ENCODE data around the gene OSBPL8.
A peak's percentile ranks its signal among the peaks of the same experiment; 100 is the strongest.

OSBPL8 gene

DNA sequence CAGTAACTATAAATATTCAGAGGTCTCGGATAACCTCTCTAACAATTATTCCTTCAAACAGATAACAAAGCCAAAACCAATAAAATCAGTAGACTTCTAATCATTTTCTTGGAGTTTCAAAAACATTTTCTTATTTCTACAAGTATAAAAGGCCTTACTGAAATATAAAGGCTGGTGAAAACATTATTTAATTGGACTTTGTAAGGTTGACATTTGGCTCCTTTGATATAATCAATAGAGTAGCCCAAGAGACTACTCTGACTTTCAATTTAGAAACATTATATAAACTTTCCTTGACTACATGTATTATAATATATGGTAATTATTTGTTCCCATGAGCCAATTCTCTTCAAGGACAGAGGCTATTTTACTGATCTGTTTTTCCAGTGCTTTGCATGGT, 68.3 kb downstream of the OSBPL8 start:
- no peak for TF ChIP-seq GATA1 (IDR thresholded peaks at IDR 0.05; ENCODE audit: low read depth, low read length)
- no peak for TF ChIP-seq POLR2A (IDR thresholded peaks at IDR 0.05; ENCODE audit: low read length)

DNA sequence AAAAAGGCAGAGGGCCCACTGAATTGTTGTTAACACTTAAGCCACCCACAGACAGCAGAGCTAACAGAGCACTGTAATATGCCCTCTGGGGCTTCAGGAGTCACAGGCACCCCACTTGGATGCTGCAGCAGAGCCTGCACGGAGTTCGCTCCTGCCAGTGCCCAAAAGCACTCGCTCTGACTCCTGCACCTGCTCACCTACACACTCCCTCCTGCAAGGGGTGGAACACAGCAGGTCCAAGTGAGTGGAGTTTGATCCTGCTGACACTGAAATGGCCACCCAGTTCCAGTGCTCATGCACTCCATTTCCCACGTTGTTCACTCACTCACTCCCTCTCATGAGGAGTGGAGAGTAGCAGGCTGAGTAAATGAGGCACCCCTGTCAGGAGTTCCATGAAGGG, 68.8 kb downstream of the OSBPL8 start:
- TF ChIP-seq GATA1 (IDR thresholded peaks at IDR 0.05; ENCODE audit: low read depth, low read length) (no peak), POLR2A (IDR thresholded peaks at IDR 0.05; ENCODE audit: low read length) (no peak)
- no peak for DNase-seq

More for the DNA sequence above, 68.3 kb downstream of the OSBPL8 start:
- no peak for DNase-seq

DNA sequence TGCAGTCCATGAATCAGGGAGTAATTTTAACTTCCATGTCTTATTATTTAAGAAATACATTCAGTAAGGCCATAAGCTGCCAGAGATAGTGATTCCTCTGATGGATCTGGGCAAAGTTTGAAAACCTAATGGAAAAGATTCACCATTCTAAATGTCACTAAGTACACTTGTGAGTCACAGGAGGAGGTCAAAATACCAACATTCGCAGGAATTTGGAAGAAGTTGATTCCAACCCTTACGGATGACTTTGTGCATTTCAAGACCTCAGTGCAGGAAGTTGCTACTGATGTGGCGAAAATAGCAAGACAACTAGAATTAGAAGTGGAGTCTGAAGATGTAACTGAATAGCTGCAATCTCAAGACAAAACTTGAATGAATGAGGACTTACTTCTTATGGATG, 69.8 kb downstream of the OSBPL8 start:
- TF ChIP-seq POLR2A (IDR thresholded peaks at IDR 0.05; ENCODE audit: low read length) (no peak), GATA1 (IDR thresholded peaks at IDR 0.05; ENCODE audit: low read depth, low read length) (no peak)
- DNase-seq: no peak

DNA sequence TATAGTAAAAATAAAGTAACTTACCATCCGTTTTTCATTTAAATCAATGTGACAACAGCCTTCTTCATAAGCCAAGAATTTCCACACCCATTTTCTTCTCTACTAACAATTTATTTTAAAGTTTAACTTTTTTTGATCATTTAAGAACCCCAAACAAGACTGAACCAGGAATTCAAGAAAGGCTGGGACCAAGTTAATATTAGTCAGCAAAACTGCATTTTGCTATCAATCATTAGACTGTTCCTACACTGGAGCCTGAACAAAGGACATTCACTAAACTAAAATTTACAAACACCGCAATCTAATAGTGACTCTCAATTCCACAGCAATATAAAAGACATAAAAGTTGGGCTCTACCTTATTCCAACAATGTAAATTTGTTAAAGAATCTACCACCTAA, 73.6 kb downstream of the OSBPL8 start:
- no peak for TF ChIP-seq POLR2A (IDR thresholded peaks at IDR 0.05; ENCODE audit: low read length)
- TF ChIP-seq GATA1 (IDR thresholded peaks at IDR 0.05; ENCODE audit: low read depth, low read length): no peak
- no peak for DNase-seq

DNA sequence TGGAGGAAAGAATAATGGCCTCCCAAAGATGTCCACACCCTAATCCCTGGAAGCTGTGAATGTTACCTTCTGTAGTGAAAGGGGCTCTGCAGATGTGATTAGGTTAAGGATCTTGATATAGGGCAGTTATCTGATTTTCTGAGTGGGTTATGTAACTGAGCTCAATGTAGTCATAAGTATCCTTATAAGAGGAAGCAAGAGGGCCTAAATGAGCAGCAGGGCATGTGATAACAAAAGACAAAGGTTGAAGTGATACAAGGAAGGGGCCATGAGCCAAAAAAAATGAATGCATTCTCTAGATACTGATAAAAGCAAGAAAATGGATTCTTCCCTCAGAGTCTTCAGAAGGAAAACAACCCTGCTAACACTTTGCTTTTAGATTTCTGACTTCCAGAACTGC, 78.8 kb downstream of the OSBPL8 start:
- peak; percentile 38 to 84 for DNase-seq
- TF ChIP-seq POLR2A (IDR thresholded peaks at IDR 0.05; ENCODE audit: low read length) (no peak), GATA1 (IDR thresholded peaks at IDR 0.05; ENCODE audit: low read depth, low read length) (no peak)

DNA sequence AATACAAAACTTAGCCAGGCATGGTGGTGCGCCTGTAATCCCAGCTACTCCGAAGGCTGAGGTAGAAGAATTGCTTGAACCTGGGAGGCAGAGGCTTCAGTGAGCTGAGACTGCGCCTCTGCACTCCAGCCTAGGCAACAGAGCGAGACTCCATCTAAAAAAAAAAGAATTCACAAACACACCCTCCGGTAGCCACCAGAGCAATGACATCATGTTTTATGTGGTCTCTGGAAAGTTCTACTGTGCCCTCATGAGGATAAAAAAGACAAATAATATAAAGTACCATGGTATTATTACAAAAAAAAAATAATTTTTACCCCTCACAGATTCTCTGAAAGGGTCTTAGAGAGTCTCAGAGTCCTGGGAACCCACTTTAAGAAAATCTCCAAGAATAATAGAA, 81.5 kb downstream of the OSBPL8 start:
- TF ChIP-seq GATA1 (IDR thresholded peaks at IDR 0.05; ENCODE audit: low read depth, low read length) (no peak), POLR2A (IDR thresholded peaks at IDR 0.05; ENCODE audit: low read length) (no peak)
- no peak for DNase-seq

DNA sequence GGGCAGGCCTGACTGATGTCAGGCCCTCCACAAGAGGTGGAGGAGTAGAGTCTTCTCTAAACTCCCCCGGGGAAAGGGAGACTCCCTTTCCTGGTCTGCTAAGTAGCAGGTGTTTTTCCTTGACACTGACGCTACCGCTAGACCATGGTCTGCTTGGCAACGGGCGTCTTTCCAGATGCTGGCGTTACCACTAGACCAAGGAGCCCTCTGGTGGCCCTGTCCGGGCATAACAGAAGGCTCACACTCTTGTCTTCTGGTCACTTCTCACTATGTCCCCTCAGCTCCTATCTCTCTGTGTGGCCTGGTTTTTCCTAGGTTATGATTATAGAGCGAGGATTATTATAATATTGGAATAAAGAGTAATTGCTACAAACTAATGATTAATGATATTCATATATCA, 86.7 kb downstream of the OSBPL8 start:
- DNase-seq: peak; percentile 17 to 24

DNA sequence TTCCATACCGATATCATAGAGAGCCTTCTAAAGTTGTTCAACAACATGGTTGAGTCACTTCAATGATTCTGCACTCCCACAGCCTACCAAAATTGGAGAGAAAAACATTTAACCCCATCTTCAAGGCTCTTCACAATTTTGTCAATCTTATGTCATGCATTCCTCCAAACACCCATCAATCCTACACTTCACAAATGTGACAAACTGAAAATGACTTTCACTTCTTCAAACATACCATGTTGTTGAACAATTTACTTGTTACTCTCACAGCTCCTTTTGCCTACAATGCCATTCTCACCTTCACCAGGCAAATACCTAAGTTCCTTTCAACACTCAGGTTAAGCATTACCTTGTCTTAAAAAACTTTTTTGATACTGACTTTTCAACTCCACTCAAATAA, 88.0 kb downstream of the OSBPL8 start:
- TF ChIP-seq GATA1 (IDR thresholded peaks at IDR 0.05; ENCODE audit: low read depth, low read length) (no peak), POLR2A (IDR thresholded peaks at IDR 0.05; ENCODE audit: low read length) (no peak)
- peak in 1 of 2 experiments; percentile 20 for DNase-seq

DNA sequence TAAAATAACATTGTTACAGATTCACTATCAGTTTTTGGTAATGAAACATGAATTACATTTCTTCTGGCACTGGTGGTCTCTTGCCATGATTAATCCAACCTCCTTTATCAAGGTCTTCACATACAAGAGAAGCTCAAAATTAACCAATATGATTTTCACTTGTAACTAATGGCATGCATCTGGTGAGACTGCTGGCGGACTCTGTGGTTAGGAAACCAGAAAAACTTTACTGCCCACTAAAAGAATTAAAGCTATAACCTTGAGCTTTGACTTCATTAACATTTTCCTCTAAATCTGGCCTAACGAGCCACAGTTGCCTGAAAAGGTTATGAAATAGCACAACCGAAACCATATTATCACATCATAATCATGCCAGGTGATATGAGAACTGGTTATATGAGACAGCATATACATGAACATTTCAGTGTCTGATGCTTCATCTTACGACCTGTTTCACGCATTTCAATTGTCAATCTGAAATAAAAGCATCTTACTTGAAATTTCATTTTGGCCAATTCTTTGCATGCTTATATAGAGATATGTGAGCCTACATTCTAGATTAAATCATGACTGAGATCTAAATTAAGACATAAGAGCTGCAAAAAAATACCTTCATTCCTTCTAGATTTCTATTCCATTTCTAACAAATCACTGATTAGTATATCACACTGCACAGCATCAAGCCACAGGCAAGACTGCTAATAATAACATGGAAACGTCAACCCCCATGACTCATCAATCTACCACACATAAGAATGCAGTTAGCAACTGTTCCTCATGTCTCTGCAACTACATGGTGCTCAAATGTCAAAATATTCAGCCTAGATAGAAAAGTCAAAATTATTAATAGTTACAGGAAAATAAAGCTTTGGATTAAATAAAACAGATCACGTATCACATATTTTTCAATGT, 89.3 kb downstream of the OSBPL8 start:
- peak; percentile 50 to 63 for DNase-seq
- no peak for TF ChIP-seq GATA1 (IDR thresholded peaks at IDR 0.05; ENCODE audit: low read depth, low read length)
- no peak for TF ChIP-seq POLR2A (IDR thresholded peaks at IDR 0.05; ENCODE audit: low read length)

DNA sequence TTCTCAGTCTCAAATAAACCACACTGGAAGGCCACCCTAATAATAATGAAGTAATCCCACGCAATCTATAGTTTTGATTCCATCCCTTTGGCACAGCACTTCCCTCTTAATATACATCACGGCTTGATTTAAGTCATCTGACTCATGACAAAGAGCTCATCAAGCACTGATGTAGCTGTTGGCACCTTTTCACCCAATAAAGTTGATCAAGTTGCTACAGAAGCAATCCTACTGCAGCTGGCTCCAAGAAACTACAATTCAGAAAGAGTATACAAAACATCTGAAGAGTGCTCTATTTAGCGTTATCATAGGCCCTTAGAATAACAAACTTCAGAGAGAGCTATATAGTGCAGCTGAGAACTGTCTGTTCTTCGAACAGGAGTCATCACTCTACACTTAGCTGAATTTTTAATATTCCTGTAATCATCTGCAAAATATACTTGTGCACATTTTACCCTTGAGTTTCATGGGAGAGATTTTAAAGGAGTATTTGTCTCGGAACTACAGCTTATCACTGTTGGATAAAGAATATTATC, 94.9 kb downstream of the OSBPL8 start:
- no peak for TF ChIP-seq POLR2A (IDR thresholded peaks at IDR 0.05; ENCODE audit: low read length)
- no peak for TF ChIP-seq GATA1 (IDR thresholded peaks at IDR 0.05; ENCODE audit: low read depth, low read length)
- DNase-seq: no peak

DNA sequence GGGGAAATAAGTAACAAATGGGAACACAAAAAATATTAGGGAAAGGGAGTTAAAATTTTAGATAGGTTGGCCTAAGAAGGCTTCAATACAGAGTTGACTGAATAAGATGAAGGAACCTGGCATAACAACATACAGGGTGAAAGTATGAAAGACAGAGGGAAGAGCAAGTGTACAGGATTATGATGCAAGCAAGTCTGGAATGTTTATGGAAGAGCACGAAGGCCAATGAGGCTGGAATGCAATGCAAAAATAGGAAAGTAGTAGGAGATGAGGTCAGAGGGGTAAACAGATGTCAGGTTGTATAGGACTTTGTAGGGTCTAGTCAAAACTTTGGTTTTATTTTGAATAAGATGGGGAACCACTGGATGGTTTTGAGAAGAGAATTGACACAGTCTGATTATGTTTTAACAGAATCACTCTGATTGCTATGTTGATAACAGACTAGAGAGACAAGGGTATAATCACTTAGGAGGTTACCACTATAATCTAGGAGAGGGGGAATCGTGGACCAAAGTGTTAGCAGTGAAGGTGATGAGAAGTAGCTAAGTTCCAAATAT, 96.8 kb downstream of the OSBPL8 start:
- DNase-seq: no peak
- TF ChIP-seq GATA1 (IDR thresholded peaks at IDR 0.05; ENCODE audit: low read depth, low read length) (no peak), POLR2A (IDR thresholded peaks at IDR 0.05; ENCODE audit: low read length) (no peak)

DNA sequence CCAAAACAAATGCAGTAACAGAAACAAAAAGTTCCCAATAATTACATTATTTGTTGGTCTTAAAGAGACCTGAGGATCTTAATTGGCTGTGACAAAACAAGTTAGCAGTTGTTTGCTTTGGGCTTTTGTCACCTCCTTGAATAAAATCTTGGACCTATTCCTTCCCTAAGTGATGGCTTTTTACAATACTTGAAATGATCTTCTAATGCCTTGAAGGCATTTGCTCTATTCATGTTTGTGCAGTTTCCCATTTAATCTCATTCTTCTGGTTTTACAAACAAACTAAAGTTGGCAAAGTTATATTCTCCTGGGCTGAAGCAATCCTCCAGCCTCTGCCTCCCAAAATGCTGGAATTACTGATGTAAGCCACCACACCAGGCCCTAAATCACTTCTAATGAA, 98.8 kb downstream of the OSBPL8 start:
- no peak for TF ChIP-seq POLR2A (IDR thresholded peaks at IDR 0.05; ENCODE audit: low read length)
- no peak for TF ChIP-seq GATA1 (IDR thresholded peaks at IDR 0.05; ENCODE audit: low read depth, low read length)
- DNase-seq: no peak

DNA sequence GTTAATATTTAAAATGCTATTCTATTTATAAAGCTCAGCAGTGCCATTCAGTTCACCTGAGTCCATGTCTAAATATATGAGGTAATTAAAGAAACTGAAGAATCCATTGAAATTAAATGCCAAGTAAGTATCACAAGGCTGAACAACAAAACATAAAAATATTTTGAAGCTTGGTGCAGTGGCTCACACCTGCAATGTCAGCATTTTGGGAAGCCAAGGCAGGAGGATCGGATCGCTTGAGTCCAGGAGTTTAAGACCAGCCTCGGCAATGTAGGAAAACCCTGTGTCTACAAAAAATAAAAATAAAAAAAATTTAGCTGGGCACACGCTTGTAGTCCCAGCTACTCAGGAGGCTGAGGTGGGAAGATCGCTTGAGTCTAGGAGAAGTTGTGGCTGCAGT, 101.8 kb downstream of the OSBPL8 start:
- no peak for DNase-seq
- no peak for TF ChIP-seq POLR2A (IDR thresholded peaks at IDR 0.05; ENCODE audit: low read length)
- no peak for TF ChIP-seq GATA1 (IDR thresholded peaks at IDR 0.05; ENCODE audit: low read depth, low read length)

DNA sequence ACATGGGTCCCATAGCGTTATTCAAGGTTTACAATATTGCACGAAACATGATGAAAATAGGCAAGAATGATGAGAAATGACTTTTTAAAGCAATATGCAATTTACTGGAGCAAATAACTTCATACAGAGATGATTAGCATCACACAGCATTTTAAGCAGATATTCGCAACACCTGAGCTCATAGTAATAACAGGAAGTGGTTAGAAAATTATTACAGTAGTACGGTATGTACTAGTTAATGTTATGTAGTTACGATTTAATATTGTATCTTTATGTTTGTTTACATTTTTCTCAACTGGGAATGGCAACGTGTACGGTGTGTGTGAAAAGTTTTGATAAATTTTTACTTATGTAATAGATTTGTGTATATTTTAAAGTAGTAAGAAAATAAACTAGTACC, 102.6 kb downstream of the OSBPL8 start:
- TF ChIP-seq GATA1 (IDR thresholded peaks at IDR 0.05; ENCODE audit: low read depth, low read length): no peak
- no peak for TF ChIP-seq POLR2A (IDR thresholded peaks at IDR 0.05; ENCODE audit: low read length)
- DNase-seq: no peak
